Lower leg skin (tissue), 4 donors: ENCODE data around the gene SCN3B. TPM values are rescaled to one million over a fixed set of nuclear protein-coding genes. Genes with fewer than 3 reads are reported as not detected.

Experiments
- DNase-seq, 2 donors: peaks; one replicate each; pipeline ENCODE4 v3.0.0-alpha.2; 2019; ENCODE audit warnings: low spot score in 2 of 2
- H3K4me3 ChIP-seq: fragments of 200-600 bp; sonication (generic); 2 replicates; pipeline ENCODE4 v1.5.1; 2017; ENCODE audit warnings: mild to moderate bottlenecking, low read depth; ENCODE audit not compliant: poor library complexity, severe bottlenecking
- POLR2A ChIP-seq, 2 donors: fragments of 450-650 bp; IDR thresholded peaks; one replicate each; pipeline ENCODE4 v1.6.1; 2016 to 2017; ENCODE audit warnings: antibody characterized with exemption in 2 of 2, mild to moderate bottlenecking in 1 of 2, moderate library complexity in 1 of 2
- WGBS, 2 donors: methylation state at CpG; one replicate each; pipeline ENCODE4 v1.1.5; 2018; 5-methylcytosine and 5-hydroxymethylcytosine counted together
- intact Hi-C: fragments of 100-400 bp; cut with DNase I; formaldehyde crosslinking; loops from one replicate; pipeline ENCODE4 v1.15.0; 2023; ENCODE audit warnings: low total_unique reads
- total RNA-seq, 4 donors: library from RNA; depleted of rRNA; stranded (reverse); fragments of >200 nt; gene quantifications; one replicate each; pipeline ENCODE4 v1.1.0, GENCODE V29; 2016
- TF ChIP-seq, protein P1 (sequence below), 3 donors: fragments of 450-650 bp; IDR thresholded peaks; one replicate each; pipeline ENCODE4 v1.5.1; 2016; ENCODE audit warnings: antibody characterized with exemption in 3 of 3, mild to moderate bottlenecking in 3 of 3, moderate library complexity in 2 of 3

SCN3B gene
- total RNA-seq, 4 donors from 2014 or later, result 0.51 to 5.1 (median 0.92) TPM

DNA sequence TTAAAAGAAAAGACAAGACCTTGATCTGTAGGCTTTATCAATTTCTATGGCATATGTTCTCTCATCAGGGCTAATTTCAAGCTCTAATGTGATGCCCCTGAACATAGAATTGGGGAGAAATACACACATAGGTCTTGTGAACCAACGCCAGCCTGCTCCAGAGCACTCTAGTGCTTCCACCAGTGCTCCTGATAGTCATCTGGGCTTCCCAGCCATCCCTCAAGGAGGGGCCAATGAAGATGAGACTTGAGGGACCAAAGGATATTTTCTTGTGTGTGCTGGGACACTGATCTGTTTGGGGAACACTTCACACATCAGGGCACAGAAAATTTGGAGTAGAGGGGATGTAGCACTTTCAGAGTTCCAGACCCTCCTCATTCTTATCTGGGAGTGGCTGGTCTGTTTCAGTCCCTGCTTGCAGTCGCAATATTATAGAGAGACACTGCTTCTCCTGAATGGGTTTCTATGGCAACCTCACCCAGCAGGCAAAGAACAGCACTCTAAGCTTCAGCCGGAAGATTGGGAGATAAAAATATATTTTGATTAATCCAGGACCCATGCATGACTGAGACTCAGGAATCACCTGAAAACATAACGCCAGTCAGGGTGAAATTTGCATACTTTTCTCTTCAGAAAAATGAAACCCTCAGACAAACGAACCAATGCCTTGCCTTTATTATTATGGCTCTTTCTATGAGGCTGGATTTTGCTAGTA, 28.4 kb upstream of the SCN3B start:
- WGBS, 2 donors, result 40 to 45% methylated on average over 5 of the region's 5 CpGs
- intact Hi-C loops, result no loop called here
- TF ChIP-seq, protein P1, sequence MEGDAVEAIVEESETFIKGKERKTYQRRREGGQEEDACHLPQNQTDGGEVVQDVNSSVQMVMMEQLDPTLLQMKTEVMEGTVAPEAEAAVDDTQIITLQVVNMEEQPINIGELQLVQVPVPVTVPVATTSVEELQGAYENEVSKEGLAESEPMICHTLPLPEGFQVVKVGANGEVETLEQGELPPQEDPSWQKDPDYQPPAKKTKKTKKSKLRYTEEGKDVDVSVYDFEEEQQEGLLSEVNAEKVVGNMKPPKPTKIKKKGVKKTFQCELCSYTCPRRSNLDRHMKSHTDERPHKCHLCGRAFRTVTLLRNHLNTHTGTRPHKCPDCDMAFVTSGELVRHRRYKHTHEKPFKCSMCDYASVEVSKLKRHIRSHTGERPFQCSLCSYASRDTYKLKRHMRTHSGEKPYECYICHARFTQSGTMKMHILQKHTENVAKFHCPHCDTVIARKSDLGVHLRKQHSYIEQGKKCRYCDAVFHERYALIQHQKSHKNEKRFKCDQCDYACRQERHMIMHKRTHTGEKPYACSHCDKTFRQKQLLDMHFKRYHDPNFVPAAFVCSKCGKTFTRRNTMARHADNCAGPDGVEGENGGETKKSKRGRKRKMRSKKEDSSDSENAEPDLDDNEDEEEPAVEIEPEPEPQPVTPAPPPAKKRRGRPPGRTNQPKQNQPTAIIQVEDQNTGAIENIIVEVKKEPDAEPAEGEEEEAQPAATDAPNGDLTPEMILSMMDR (IDR thresholded peaks at IDR 0.05), result no peak
- no peak for TF ChIP-seq POLR2A (IDR thresholded peaks at IDR 0.05)

DNA sequence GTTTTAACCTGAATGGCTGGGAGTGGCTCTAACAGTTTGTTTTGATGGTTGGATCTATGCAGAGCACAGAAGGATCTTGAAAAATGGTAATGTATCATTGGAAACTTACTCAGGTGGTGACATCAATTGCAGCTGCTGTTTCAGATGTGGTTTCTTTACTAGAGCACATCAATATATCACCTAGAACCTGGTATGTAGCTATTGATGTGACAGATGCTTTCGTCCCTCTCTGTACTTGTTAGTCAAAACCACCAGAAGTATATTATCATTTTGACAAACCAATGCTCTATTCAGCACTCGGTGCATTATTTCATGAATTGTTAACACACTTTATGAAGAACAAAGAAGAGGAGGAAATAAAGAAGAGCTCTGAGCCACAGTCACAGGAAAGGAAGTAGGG, 26.6 kb upstream of the SCN3B start:
- intact Hi-C loops, result no loop called here

More for the DNA sequence above, 28.4 kb upstream of the SCN3B start:
- no peak overlapping the region for H3K4me3 ChIP-seq
- DNase-seq, result no peak

DNA sequence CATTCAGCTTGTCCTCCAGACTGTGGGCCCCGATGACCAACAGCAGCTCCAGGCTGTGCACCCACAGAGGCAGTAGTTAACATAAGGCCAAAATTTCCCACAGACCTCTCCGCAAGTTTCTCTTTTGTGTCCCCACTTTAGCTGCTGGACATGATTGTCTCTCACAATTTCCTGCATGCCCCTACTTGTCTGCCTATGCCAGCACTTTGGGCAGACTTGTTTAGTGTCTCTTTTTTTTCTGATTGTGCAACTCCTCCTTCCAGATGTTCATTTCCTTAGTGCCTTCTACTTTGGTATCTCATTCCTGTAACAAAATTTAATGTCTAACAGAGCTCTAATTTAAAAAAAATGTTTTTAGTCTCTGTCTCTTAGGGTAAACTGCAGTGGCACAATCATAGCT, 23.8 kb upstream of the SCN3B start:
- 86 to 90% methylated on average over 2 of the region's 2 CpGs for WGBS, 2 donors
- no peak overlapping the region for H3K4me3 ChIP-seq
- no peak for DNase-seq
- TF ChIP-seq, protein P1 (IDR thresholded peaks at IDR 0.05), result no peak
- no peak for TF ChIP-seq POLR2A (IDR thresholded peaks at IDR 0.05)
- intact Hi-C loops, result no loop called here

More for the DNA sequence above, 26.6 kb upstream of the SCN3B start:
- no peak for DNase-seq
- no peak for TF ChIP-seq POLR2A (IDR thresholded peaks at IDR 0.05)
- TF ChIP-seq, protein P1 (IDR thresholded peaks at IDR 0.05), result no peak
- H3K4me3 ChIP-seq, result no peak overlapping the region
- whole genome bisulfite sequencing, 2 donors, result 31 to 52% methylated on average over 2 of the region's 2 CpGs

DNA sequence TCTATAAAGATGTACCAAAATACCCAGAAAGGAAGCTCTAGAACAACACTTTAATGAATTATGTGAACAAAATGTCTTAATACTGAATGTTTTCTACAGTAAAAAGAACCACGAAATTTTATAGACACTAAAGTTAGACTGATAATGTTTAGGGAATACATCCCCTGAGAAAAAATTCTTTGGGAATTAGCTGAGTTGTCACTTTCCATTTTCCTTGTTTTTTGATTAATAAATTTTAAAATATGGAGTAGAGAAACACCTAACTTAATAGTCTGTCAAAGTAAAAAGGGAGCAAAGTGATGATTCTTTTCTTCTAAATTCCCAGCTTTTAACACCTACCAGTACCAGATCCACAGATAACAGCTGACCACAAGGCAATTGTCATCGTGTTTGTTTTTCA, 23.1 kb upstream of the SCN3B start:
- no peak for TF ChIP-seq POLR2A (IDR thresholded peaks at IDR 0.05)
- TF ChIP-seq, protein P1 (IDR thresholded peaks at IDR 0.05), result no peak
- H3K4me3 ChIP-seq, result no peak overlapping the region
- no peak for DNase-seq
- 65 to 69% methylated on average over 2 of the region's 2 CpGs for WGBS, 2 donors
- intact Hi-C loops, result no loop called here

DNA sequence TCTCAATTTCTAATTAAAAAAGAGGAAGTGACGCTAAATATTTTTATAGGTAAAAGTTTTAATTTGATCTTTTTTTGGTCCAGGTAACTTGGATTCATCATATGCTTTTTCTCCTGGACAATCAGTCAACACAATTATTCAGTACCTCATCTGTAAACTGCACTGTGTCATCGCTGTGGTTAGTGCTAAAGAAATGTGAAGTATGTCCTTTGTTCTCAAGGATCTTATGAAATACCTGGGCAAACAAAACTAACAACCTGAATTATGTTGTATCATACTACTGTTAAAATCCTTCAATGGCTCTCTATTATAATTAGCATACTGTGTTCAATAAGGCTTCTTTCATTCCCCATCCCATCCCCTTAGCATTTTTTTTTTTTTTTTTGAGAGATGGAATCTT, 19.9 kb upstream of the SCN3B start:
- 40 to 63% methylated on average over 2 of the region's 2 CpGs for WGBS, 2 donors
- intact Hi-C loops, result no loop called here
- DNase-seq, result no peak

More for the DNA sequence above, 19.9 kb upstream of the SCN3B start:
- H3K4me3 ChIP-seq, result no peak overlapping the region
- no peak for TF ChIP-seq POLR2A (IDR thresholded peaks at IDR 0.05)
- TF ChIP-seq, protein P1 (IDR thresholded peaks at IDR 0.05), result no peak
